HG02642 (cell line): ENCODE results near the gene AKT3.

Source experiments
- ATAC-seq: cut with Tn5 transposase; IDR thresholded peaks from one replicate; pipeline ENCODE4 v1.9.1; 2021; ENCODE audit warnings: mild to moderate bottlenecking; ENCODE audit not compliant: unreplicated experiment, poor library complexity

AKT3 gene

DNA sequence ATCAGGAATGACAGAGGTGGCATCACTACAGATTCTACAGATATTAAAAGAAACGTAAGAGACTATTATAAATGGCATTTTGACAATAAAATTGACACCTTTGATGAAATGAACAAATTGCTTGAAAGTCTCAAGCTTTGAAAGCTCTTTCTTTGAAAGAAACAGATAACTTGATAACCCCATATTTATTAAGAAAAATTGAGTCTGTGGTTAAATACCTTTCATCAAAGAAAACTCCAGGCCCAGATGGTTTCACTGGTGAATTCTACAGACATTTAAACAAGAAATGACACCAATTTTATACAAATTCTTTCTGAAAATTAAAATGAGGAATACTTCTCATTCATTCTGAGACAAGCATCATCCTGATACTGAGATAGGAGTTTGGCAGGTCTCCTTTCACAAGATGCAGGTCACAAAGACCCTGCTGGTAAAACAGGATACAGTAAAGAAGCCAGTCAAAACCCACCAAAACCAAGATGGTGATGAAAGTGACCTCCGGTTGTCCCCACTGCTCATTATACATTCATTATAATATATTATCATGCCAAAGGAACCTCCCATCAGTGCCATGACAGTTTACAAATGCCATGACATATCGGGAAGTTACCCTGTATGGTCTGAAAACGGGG lies 210.9 kb downstream of the AKT3 start:
- no peak for ATAC-seq

DNA sequence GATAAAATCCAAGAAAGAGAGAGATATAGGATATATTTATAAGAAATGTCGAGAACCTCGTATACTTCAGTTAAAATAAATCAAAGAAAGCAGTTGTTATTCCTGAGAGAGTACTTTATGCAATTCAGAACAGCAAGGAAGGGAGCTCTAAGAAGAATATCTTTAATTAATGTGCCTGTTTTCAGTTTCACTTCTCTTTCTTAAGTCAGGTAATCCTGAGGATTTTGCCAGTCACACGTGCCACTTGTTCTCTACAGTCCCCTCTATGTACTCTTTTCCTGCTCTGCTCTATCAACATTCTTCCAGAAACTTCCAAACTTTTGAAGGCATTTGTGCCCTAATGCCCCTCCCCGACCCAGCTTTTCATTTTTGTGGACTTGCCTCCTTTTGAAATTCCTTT lies 211.9 kb downstream of the AKT3 start:
- no peak for ATAC-seq

DNA sequence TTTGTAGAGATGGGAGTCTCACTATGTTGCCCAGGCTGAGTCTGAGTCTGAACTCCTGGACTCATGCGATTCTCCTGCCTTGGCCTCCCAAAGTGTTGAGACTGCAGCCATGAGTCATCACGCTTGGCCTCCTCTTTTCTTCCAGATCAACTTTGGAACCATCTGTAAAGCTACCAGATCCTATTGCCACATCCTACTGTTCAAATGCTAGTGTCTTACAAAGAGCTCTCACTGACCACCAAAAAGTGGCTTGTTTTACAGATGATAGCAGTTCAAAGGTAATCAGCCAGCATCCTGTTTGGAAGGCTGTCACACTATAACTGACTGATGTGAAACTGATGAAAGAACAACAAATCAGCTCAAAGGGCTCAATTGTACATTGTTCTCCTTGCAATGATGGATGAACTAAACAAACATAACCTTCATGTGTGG lies 221.6 kb downstream of the AKT3 start:
- ATAC-seq = no peak

DNA sequence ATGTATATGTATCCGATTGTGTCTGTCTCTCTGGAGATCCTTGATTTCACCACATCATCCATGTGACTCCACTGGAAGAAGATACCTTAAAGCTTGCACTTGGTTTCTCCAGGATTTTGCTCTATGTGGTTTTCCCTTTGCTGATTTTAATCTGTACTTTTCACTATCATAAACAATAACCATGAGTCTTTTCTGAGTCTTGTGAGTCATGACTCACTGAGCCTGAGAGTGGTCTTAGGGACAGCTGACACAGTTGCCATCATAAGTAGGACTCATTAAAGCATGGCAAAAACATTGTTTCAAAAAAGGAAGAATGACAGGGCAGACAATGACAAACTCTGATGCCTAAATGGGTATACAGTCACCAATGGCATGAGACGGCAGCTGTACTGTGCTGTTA lies 226.2 kb downstream of the AKT3 start:
- no peak for ATAC-seq

DNA sequence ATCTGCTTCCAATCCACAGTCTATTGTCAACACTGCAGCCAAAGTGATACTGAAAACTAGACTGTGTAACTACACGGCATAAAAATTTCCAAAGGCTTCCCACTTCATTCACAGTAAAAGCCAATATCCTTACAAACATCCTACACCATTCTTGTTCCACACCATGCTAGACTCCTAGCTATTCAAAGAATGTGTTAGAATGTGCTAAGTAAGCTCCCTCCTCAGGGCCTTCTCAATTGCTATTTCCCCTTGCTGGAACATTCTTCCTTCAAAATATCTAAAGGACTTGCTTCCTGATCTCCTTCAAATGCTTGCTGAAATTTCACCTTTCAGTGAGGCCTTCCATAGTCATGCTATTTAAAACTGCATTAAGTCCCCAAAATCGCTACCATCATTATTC lies 228.1 kb downstream of the AKT3 start:
- ATAC-seq = no peak

DNA sequence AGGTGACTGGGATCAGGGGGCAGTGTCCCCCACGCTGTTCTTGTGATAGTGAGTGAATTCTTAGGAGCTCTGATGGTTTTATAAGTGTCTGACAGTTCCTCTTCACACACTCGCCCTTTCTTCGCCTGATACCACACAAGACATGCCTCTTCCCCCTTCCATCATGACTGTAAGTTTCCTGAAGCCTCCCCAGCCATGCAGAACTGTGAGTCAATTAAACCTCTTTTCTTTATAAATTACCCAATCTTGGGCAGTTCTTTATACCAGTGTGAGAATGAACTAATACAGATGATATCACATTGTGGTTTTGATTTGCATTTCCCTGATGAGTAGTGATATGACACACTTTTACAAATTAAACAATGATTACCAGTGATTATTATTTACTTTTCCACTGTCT lies 229.9 kb downstream of the AKT3 start:
- no peak for ATAC-seq

DNA sequence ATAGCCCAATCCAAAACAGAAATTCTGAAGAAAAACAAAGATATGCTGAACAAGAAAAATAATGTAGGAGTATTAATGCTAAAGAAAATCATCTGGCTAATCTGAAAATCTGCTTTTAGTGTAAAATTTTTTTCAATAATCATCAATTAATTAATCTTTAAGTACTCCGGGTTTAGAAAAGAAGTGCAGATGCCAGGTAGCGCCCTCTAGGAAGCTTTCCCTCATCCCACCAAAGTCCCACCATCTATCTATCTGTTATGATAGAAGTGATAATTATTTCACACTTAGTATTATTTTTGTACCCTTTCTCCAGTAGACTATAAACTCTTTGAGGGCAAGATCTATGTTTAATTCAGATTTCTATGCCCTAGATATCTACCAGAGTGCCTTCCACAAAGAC lies 240.3 kb downstream of the AKT3 start:
- ATAC-seq = no peak

DNA sequence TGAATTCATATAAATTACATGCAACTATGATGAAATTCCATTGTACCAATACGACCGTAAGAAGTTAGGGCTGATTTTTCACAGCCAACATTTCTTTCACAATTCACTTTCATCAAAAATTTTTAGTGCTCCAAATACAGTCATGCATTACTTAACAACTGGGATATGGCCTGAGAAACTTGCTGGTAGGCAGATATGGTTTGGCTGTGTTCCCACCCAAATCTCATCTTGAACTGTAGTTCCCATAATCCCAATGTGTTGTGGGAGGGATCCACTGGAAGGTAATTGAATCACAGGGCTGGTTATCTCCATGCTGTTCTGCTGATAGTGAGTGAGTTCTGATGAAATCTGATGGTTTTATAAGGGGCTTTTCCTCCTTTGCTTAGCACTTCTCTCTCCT lies 244.4 kb downstream of the AKT3 start:
- ATAC-seq = no peak

DNA sequence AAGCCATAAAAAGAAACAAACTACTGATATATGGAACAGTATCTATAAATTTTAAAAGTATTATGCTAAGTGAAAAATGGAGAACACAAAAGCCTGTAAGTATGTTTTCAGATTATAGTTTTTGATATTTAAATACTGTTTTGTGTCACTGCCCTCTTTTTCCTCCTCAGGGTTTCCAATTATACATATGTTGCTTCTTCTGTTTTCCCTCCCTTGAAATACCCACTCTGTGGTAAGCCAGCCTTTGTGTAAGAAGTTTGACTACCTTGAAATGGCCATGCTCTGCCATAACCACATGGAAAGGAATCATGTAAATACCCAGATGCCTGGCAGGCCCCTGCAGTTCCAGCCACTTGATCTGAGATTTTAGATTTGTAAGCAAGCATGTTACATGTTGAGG lies 248.3 kb downstream of the AKT3 start:
- ATAC-seq = no peak

DNA sequence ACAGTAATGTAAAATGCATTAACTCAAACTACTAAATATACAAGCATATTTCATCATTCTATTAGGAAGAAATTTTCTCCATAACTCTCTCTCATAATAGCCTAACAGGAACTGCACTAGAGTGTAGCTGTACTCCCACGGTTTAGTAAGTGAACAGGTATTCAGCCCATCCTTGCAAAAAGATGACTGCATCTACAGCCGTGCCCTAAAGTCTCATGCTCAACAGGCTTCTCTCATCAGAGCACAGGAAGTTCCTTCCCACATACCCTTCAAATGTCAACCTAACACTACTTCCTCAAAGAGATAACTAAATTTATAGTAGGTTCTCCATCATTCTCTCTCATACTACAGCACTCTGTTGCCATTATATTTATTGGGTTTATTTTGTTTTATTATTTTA lies 251.6 kb downstream of the AKT3 start:
- ATAC-seq = no peak

DNA sequence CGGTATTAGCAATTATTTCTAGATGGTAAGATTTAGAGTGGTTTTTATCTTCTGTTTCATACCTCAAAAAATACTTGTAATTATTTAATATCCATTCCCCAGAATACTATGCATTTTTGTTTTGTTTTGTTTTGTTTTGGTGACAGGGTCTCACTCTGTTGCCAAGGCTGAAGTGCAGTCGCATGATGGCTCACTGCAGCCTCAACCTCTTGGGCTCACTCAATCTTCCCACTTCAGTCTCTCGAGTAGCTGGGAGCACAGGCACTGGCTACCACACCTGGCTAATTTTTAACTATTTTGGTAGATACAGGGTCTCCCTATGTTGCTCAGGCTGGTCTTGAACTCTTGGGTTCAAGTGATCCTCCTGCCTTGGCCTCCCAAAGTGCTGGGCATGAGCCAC lies 252.7 kb downstream of the AKT3 start:
- no peak for ATAC-seq

DNA sequence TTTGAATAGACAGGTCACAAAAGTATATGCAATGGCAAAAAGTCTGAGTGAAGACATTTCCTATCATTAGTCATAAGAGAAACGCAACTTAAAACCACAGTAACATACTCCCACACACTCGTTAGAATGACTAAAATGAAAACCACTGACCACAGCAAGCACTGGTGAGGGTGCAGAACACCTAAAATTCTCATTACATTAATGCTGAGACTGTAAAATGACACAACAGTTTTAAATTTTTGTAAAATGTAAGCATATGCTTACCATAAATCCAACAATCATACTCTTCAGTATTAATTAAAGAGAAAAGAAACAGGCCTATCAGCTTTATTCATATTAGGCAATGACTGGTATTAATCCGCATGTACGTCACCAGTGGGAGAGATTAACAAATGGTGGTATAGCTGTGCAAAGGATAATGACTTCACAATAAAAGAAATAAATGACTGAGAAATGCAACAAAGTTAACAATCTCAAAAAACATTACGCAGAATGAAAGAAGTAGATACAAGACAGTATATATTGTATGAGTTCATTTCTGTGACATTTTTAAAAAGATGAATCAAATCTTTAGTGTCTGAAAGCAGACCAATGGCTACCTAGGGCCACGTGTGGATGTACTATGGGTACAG lies 253.5 kb downstream of the AKT3 start:
- ATAC-seq = peak; percentile 98

DNA sequence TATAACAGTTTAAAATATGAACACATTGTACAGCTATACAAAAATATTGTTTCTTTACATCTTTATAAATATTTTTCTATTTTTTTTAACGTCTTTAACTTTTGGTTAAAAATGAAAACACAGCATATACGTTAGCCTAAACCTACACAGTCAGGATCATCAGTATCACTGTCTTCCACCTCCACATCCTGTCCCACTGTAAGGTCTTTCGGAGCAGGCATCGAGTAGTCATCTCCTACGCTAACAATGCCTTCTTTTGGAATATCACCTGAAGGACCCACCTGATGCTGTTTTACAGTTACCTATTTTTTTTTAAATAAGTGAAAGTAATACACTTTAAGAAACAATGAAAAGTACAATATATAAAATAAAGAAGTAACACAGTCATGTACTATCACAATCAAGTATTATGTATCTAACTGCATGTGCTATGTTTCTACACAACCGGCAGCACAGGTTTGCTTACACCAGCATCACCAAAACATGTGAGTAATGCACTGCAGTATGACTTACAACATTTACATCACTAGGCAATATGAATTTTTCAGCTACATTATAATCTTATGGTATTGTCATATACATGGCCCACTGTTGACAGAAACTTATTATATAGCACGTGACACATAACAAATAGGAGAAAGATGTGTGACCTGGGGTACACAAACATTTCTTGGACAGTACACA lies 254.4 kb downstream of the AKT3 start:
- ATAC-seq = peak; percentile 15

DNA sequence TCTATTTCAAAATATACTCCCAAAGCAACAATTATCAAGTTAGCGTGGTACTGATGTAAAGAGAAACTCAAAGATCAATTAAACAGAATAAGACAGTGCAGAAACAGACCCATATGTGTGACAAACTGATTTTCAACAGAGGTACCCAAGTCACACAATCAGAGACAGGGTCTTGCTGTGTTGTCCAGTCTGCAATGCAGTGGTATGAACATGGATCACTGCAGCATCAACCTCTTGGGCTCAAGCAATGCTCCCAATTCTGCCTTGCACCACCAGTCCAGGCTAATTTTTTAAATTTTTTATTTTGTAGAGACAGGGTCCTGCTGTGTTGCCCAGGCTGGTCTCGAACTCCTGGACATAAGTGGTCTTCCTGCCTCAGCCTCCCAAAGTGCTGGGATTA lies 255.6 kb downstream of the AKT3 start:
- no peak for ATAC-seq

DNA sequence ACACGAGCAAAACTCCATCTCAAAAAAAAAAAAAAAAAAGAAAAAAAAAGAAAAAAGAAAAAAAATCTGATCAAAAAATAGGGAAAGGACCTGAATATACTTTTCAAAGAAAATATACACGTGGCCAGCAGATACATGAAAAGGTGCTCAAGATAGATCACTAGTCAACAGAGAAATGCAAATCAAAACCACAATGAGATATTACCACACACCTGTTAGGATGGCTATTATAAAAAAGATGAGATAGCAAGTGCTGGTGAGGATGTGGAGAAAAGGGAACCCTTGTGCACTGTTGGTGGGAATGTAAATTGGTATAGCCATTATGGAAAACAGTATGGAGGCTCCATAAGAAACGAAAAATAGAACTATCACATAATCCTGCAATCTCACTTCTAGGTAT lies 260.8 kb downstream of the AKT3 start:
- ATAC-seq = peak; percentile 76

DNA sequence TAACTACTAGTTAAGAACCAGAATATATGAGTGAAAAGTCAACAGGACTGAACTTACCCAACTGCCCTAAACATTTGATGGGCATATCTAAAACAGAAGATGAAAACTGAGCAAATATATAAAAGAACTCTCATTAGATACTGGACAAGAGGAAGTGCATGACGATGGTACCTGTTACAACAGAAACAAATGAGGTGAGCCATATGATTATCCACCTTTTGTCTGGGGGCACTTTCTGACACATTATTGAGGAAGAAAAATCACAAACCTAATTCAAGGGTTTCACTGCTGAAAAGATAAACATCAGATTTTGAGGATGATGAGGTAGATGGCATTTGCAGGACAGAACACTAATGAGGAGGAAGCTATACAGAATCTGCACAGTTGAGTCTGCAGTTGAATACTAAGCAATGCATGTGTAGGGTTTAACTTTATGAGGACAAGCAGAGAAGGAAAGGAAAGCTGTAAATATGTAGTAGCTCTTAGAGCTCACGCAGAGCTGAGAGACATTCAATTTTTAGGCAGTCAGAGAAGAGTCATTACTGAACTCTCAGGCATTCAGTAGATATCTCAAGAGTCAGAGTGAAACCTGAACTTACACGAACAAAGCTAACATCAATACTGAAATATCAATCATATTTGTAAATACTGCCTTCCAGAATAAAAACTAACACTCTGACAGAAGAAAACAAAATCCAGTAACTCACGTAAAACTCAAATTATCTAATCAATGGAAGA lies 262.1 kb downstream of the AKT3 start:
- ATAC-seq = peak; percentile 91

DNA sequence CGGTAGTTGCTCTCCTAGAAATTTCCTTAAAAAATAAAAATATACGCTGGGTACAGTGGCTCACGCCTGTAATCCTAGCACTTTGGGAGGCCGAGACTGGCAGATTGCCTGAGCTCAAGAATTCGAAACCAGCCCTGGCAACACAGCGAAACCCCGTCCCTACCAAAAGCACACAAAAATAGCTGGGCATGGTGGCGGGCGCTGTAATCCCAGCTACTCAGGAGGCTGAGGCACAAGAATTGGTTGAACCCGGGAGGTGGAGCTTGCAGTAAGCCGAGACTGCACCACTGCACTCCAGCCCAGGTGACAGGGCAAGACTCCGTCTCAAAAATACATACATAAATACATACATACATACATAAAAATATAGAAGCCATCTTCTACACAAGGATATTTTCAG lies 262.8 kb downstream of the AKT3 start:
- ATAC-seq = no peak

DNA sequence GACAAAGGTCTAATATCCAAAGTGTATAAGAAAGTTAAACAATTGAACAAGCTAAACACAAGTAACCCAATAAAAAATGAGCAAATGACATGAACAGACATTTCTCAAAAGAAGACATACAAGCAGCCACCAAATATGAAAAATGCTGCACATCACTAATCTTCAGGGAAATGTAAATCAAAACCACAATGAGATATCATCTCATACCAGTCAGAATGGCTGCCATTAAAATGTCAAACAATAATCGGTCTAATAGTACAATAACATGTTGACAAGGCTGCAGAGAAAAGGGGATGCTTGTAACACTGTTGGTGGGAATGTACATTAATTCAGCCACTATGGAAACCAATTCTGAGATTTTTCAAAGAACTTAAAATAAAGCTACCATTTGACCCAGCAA lies 264.1 kb downstream of the AKT3 start:
- ATAC-seq = no peak

DNA sequence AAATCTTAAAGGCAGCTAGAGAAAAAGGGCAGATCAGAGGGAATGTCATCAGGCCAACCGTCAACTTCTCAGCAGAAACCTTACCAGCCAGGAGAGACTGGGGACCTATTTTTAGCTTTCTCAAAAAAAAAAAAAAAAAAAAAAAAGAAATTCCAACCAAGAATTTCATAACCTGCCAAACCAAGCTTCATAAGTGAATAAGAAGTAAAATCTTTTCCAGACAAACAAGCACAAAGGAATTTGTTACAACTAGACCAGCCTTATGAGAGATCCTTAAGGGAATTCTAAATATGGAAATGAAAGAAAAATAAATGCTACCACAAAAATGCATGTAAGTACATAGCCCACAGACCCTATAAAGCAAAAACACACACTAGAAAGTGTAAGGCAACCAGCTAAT lies 267.7 kb downstream of the AKT3 start:
- ATAC-seq = no peak

DNA sequence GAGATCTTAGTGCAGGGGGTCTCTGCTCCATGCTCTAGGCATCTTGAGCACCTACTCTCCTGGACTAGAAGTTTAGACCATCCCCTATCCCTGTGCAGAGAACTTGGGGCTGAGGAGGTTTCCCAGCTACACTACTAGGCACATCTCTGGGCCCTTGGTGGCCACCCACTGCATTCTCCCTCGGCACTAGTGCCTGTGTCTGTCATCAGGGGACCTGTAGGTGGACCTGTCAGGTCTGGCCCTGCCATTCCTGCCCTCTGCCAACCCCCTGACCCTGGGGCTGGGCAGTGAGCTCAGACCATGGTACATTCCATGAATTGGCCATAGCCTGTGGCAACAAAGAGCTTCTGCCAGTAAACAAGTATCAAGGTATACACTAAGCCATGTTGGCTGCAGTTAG lies 269.1 kb downstream of the AKT3 start:
- no peak for ATAC-seq

DNA sequence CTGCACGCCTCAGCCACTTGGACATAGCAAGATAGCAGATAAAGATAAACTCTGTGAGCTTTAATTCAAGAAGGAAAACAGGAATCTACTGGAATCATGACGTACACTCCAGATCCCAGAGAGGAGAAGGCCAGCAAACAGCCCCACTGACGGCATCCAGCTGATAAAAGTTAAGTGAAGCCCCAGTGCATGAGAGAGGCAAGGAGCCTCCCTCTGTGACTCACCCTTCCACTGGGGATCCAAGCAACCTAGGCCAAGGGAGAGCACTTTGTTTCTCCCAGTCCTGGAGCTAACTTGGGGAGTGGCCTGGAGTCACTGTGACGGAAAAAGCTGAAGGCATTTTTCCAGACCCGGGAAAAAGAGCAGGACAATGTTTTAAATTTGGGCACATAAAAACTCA lies 270.0 kb downstream of the AKT3 start:
- ATAC-seq = no peak
